GM21526 (cell line): ENCODE results near the gene CCDC3.
"Not testable (repeated sequence)": the region's sequence is repeated elsewhere in the genome, so short reads cannot be mapped to it uniquely, and the experiment has no call there.

Source experiments
- ATAC-seq: cut with Tn5 transposase; IDR thresholded peaks from one replicate; pipeline ENCODE4 v1.9.1; 2021; ENCODE audit warnings: moderate library complexity; ENCODE audit not compliant: unreplicated experiment, low FRiP score

The CCDC3 gene

GRCh38 chr10:13001041-13001886, at the start of gene CCDC3:
CCDC3 (minus strand) TSS chr10:13001713; CDS start chr10:13001570, 143 bp downstream.
- no peak for ATAC-seq

DNA sequence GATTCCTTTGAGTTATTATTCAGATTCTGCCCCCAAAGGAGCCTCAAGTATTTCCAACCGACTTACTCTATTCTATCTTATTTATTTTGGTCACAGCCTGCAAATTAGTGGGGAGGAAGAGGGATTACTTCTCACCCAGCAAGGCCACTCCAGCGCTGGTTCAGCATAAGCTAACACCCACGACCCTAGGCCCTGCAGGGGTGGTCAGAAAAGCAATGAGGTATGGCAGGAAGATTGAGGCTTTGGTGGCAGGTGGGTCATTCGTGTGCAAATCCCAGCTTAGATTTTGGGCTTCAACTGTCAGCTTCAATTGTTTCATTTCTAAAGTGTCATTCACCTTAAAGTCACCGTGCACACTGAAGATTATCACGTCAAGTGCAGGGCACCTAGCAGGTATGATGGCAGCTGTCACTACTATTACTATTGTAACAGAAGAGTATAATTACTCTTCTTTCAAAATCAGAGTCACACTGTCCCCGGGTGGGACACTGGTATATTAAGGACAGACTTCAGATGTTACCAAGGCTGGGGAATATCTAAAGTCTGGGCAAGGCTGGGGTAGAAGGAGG, 49.7 kb upstream of the CCDC3 start:
- no peak for ATAC-seq

DNA sequence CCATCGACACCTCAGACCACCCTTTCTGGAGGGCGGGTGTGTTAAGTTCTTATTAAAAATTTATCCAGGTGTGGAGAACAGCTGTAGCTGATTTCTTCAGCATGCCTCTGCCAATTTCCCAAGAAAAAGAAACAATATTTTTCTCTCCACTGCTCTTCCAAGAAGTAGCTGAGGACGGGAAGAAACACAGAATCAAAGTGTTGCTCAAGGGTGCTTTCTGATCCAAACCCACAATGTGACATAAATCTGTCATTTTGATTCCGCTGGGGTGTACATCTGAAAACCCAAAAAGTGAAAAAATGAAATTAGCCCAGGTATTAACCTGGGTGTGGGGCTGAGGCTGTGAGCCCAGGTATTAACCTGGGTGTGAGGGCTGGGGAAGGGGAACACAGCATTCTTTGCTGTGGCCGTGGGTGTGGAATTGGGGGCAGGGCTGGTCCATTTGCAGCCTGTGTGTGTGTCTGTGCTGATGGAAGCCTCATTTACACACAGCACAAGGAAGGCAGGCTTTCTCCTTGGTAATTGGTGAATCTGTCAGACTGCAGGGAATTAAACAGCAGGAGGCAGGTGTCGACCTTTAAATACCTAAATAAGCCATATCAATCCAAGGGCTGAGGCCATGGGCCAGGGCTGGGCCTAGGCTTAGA, 48.4 kb upstream of the CCDC3 start:
- no peak for ATAC-seq

- no peak for ATAC-seq
These were observed 47.2 kb upstream of the CCDC3 start for GRCh38 chr10:13048762-13049161.

- ATAC-seq: no peak
These were observed 46.2 kb upstream of the CCDC3 start for GRCh38 chr10:13047529-13048206.

DNA sequence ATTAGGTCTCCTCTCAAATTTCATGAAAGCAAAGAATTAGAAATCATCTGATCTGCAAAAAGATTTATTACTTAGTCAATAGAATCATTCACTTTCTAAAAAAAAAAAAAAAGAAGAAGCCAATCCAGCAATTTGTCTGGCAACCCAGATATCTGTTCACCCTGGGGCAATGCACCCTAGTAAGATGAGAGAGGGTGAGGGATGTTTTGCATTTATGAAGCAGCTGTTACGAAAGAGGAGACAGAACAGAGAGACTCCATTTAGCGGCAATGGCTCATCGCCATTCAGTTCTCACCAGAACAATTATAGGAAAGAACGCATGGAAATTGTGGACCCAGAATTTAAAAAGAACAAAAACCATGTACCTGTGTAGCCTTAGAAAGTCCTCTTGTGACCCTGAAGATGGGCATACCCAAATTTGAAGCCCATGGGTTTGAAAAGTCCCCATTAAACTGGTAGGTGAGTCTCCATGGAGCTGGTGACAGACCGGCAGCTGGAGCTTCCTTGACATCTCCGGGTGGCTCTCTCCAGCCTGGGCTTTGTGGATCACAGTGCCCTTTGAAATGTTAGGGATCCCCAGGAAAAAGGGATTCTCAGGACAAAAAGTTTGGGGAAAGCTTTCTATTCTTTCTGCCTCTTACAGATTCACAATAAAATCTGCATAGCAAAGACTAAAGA, 45.5 kb upstream of the CCDC3 start:
- no peak for ATAC-seq

- ATAC-seq: no peak
These were observed 42.0 kb upstream of the CCDC3 start for GRCh38 chr10:13043520-13043919.

DNA sequence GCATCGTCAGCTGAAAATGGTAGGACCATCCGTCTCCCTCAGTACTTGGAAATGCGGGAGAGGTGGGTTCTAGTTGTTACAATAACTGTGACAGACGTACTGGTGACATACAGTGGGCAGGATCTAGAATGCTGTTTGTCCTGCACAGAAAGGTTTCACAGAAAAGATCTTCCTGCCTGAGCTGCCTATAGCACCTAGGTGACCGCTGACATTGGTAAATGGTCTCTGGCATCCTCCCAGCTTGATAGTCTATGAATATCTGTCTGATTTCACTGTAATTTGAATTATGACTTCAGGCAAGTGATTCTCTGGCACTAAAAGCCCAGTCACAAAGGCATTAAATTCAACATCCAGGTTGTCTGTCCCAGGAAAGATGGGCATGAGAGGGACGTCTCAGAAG, 38.2 kb upstream of the CCDC3 start:
- no peak for ATAC-seq

GRCh38 chr10:13038391-13038790, 36.9 kb upstream of the CCDC3 start:
- ATAC-seq: no peak

- ATAC-seq: no peak
These were observed 36.3 kb upstream of the CCDC3 start for GRCh38 chr10:13037832-13038231.

DNA sequence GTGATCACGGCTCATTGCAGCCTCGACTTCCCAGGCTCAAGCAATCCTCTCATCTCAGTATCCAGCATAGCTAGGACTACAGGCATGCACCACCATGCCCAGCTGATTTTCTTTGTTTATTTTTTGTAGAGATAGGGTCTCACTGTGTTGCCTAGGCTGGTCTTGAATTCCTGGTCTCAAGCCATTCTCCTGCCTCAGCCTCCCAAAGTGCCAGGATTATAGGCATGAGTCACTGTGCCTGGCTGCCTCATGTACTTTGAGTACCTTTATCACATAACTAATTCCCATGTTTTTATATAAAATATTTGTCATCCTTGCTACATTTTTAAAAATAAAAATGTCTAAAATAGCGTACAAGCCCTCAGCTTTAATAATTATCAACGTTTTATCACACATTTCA, 35.3 kb upstream of the CCDC3 start:
- ATAC-seq: no peak

GRCh38 chr10:13035731-13036130, 34.2 kb upstream of the CCDC3 start:
- ATAC-seq: not testable (repeated sequence)

DNA sequence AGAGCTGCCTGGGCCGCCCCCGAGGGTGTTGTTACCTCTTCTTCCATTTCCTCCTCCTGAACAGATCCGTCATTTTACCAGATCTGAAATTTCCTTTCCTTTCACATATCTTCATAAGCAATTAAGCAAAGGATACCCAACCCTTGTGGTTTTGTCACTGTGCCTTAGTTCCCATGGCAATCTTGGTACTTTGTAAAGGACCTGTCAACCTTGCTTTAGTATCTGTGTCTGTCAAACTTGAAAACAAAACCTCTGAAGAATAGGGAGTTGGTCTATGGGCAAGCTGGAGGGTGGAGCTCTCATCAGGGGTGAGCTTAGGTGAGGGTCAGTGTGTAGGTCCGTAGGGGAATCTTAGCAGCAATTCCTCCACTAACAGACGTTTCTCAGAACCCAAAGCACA, 25.4 kb upstream of the CCDC3 start:
- ATAC-seq: no peak

DNA sequence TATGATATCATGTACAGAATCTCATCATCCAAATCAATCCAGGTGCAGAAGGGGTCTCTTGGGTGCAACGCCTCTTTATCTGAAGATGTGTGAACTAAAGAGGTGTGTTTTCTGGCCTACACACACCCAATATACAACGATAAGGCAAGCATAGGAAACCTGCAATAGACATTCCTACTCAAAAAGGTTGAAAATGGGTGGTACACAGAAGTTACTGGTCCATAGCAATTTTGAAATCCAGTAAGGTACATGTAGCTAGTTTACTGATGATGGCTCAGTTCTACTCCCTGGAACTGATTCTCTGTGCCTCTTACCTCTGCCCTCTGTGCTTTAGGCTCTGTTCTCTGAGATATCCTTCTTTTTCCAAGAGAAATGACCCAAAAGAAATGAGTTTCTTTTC, 22.2 kb upstream of the CCDC3 start:
- ATAC-seq: no peak

- ATAC-seq: no peak
These were observed 17.8 kb upstream of the CCDC3 start for GRCh38 chr10:13019280-13019679.

- no peak for ATAC-seq
These were observed 16.7 kb upstream of the CCDC3 start for GRCh38 chr10:13018171-13018570.

DNA sequence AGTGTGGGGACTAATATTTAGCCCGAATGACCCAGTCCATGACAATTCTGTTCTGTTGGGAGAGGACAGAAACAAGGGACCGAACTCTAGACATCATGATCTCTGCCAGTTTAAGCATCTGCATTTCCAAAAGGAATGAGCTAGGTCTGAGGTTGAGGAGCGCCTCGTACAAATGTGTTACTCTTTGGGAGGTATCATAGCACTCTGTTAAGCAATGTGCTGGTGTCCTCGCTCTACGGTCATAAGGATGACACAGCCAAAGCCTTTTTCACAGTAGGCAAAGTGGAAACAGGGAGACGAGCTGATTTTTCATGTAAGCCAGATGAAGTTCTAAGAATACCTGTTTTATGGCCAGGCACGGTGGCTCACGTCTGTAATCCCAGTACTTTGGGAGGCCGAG, 15.4 kb upstream of the CCDC3 start:
- ATAC-seq: no peak

DNA sequence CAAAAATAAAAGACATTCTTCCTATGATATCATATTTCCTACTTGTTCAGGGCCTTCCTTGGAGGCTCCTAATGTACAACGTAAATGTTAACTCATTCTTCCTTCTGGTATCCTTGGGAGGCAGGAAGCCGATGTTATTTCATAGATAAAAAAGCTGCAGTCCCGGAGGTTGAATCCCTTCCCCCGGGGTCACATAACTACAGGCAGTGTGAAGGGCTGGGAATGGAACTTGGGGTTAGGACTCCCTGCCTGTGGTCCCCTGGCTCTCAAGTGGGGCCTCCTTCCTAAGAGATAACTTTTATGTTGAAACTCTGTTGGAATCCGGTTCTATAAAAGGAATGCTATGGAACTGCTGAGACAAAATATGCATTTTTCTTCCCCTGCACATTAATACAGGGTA, 14.9 kb upstream of the CCDC3 start:
- no peak for ATAC-seq

DNA sequence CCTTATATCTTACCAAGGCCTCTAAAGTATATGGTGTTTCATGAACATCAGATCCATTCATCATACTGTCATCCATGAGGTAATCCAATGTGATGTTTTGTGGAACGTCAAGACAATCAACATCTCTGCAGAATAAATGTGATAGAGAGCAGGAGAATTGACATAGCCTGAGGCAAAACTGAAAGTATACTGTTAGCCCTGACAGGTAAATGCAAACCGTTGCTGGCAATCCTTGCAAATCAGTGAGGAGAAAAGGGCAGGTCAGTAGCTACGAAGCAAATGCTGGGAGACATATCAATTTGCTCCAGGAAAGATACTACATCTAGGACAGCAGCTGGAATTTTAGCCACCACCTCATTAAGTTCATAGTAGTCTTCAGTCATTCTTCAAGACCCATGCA, 4.5 kb upstream of the CCDC3 start:
- no peak for ATAC-seq

DNA sequence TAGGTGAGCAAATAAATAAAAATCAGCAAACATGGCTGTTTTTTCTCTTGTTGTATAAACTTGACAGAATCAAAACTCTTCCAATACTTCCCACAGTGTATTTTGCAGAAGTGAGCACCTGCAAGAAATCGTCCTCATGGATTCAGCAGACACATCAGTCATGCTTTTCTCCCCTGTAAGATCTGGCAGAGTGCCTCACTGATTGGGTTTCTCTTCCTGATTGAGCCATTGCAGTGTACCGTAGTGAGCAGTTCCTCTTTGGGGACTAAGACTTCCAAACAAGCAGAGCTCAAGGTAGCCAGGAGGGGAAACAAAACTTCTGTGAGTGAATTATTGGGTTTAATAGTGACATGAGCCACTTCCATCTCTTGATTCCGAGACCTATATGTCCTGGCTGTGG, 2.2 kb upstream of the CCDC3 start:
- no peak for ATAC-seq

DNA sequence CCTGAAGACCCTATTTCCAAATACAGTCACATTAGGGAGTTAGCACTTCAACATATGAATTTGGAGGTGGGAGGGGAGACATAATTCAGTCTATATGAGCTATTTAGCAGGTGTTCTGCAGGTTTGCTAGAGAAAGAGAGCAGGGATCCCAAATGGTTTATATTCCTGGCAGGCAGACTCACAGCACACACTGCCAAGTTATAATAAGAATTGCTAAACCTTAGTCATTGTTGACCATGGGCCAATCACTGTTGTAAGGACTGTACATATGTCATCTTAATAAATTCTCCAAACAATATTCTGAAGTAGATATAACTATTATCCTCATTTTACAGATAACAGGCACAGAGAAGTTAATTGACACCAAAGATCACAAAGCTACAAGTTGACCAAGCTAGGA, 1.5 kb upstream of the CCDC3 start:
- no peak for ATAC-seq
